SK-N-SH (cell line): ENCODE data around the gene CRYBG3. TPM values are rescaled to one million over a fixed set of nuclear protein-coding genes. Genes with fewer than 3 reads are reported as not detected.
A peak's percentile ranks its signal among the peaks of the same experiment; 100 is the strongest.

Source experiments
- CTCF ChIA-PET: fragments of 300-600, 350-600 bp; formaldehyde crosslinking; extraction: SDS; loops from one replicate; lab custom pipeline; 2021; lab: Yijun Ruan, JAX
- POLR2A ChIA-PET: fragments of 350-600 bp; sonication (Branson Sonifier 250); formaldehyde crosslinking; extraction: SDS; loops from one replicate; lab custom pipeline; 2020; ENCODE audit warnings: antibody characterized with exemption, inconsistent platforms; lab: Yijun Ruan, JAX
- DNase-seq: peaks from one replicate; pipeline ENCODE4 v3.0.0; 2012
- H2AFZ ChIP-seq: fragments of 200-600 bp; sonication (generic); 2 replicates; pipeline ENCODE4 v1.8.1; 2016; ENCODE audit warnings: antibody characterized with exemption, mild to moderate bottlenecking, low read depth
- H3F3A ChIP-seq: fragments of 200-600 bp; sonication (generic); replicated peaks from 2 replicates; pipeline ENCODE3; 2016; ENCODE audit warnings: antibody characterized with exemption, mild to moderate bottlenecking; ENCODE audit not compliant: insufficient read depth
- H3K27ac ChIP-seq, 2 experiments: fragments of 200-500 bp in 1 of 2; fragments of 200-600 bp in 1 of 2; sonication (Bioruptor generic) in 1 of 2; sonication (generic), shearing (Covaris generic) in 1 of 2; 2 replicates each; pipeline versions ENCODE4 v1.5.1 to v1.6.1; 2014 to 2016; ENCODE audit warnings: low read depth in 2 of 2, inconsistent platforms in 1 of 2, low read length in 1 of 2, mild to moderate bottlenecking in 1 of 2, mixed read lengths in 1 of 2
- H3K27me3 ChIP-seq: fragments of 200-600 bp; sonication (generic), shearing (Covaris generic); 2 replicates; pipeline ENCODE4 v1.6.1; 2016; ENCODE audit warnings: mixed run types; ENCODE audit not compliant: insufficient read depth
- H3K36me3 ChIP-seq, 2 experiments: fragments of 200-500 bp in 1 of 2; fragments of 200-600 bp in 1 of 2; sonication (Bioruptor generic) in 1 of 2; sonication (generic) in 1 of 2; replicated peaks in 1 of 2; 2 replicates each; pipeline versions ENCODE3 to v1.5.1; 2014 to 2016; ENCODE audit warnings: low read length in 1 of 2, mild to moderate bottlenecking in 1 of 2; ENCODE audit not compliant: insufficient read depth in 2 of 2, control insufficient read depth in 1 of 2
- H3K4me1 ChIP-seq, 2 experiments: fragments of 200-500 bp in 1 of 2; fragments of 200-600 bp in 1 of 2; sonication (Bioruptor generic) in 1 of 2; sonication (generic), shearing (Covaris generic) in 1 of 2; 2 replicates each; pipeline versions ENCODE4 v1.5.1 to v1.6.1; 2014 to 2016; ENCODE audit warnings: low read depth in 1 of 2, low read length in 1 of 2, mixed run types in 1 of 2; ENCODE audit not compliant: insufficient read depth in 2 of 2, control insufficient read depth in 1 of 2
- H3K4me2 ChIP-seq: fragments of 200-600 bp; sonication (generic), shearing (Covaris generic); 2 replicates; pipeline ENCODE4 v1.6.1; 2017; ENCODE audit warnings: mixed run types
- H3K4me3 ChIP-seq, 2 experiments: fragments of 200-500 bp in 1 of 2; fragments of 200-600 bp in 1 of 2; sonication (Bioruptor generic) in 1 of 2; sonication (generic), shearing (Covaris generic) in 1 of 2; 2 replicates each; pipeline versions ENCODE4 v1.5.1 to v1.8.1; 2014 to 2016; ENCODE audit warnings: low read depth in 2 of 2, inconsistent platforms in 1 of 2, low read length in 1 of 2, mild to moderate bottlenecking in 1 of 2, mixed read lengths in 1 of 2, moderate library complexity in 1 of 2
- H3K79me2 ChIP-seq: fragments of 200-600 bp; sonication (generic); 2 replicates; pipeline ENCODE4 v1.8.1; 2017; ENCODE audit warnings: mild to moderate bottlenecking; ENCODE audit not compliant: insufficient read depth
- H3K9ac ChIP-seq: fragments of 200-600 bp; sonication (generic); 2 replicates; pipeline ENCODE4 v1.6.1; 2017; ENCODE audit warnings: mixed run types
- H3K9me2 ChIP-seq: fragments of 200-600 bp; sonication (generic); 2 replicates; pipeline ENCODE4 v1.6.1; 2017; ENCODE audit warnings: mixed run types
- H3K9me3 ChIP-seq: fragments of 200-600 bp; sonication (generic); 2 replicates; pipeline ENCODE4 v1.6.1; 2017; ENCODE audit warnings: mixed run types, mild to moderate bottlenecking, moderate library complexity
- H4K20me1 ChIP-seq: fragments of 200-600 bp; sonication (generic); 2 replicates; pipeline ENCODE4 v1.6.1; 2017; ENCODE audit warnings: mild to moderate bottlenecking, mixed run types; ENCODE audit not compliant: insufficient read depth
- EZH2phosphoT487 ChIP-seq: fragments of 200-600 bp; sonication (generic); IDR thresholded peaks from 2 replicates; pipeline ENCODE4 v1.6.1; 2017; ENCODE audit warnings: low read depth, mixed run types, mild to moderate bottlenecking, antibody characterized with exemption, moderate library complexity, borderline replicate concordance
- FOSL2 ChIP-seq: IDR thresholded peaks from 2 replicates; pipeline ENCODE4 v1.4.0; 2012; ENCODE audit warnings: low read depth, mild to moderate bottlenecking, moderate library complexity, borderline replicate concordance
- FOXM1 ChIP-seq: IDR thresholded peaks from 2 replicates; pipeline ENCODE4 v1.4.0; 2012; ENCODE audit warnings: low read depth, mild to moderate bottlenecking
- NFIC ChIP-seq: IDR thresholded peaks from 2 replicates; pipeline ENCODE4 v1.4.0; 2012; ENCODE audit warnings: borderline replicate concordance
- NRF1 ChIP-seq: IDR thresholded peaks from 2 replicates; pipeline ENCODE4 v1.6.1; 2012; ENCODE audit warnings: low read depth, mild to moderate bottlenecking, low read length
- POLR2AphosphoS5 ChIP-seq: IDR thresholded peaks from 2 replicates; pipeline ENCODE4 v1.6.1; 2012; ENCODE audit warnings: low read depth, low read length
- RAD21 ChIP-seq: IDR thresholded peaks from 2 replicates; pipeline ENCODE4 v1.6.1; 2012; ENCODE audit warnings: mild to moderate bottlenecking, low read length
- RFX5 ChIP-seq: IDR thresholded peaks from 2 replicates; pipeline ENCODE4 v1.6.1; 2012; ENCODE audit warnings: mild to moderate bottlenecking, improper control_type of control experiment, low read length
- TCF12 ChIP-seq: IDR thresholded peaks from 2 replicates; pipeline ENCODE4 v1.4.0; 2012
- WGBS: methylation state at CpG from one replicate; pipeline ENCODE4 v1.1.6; 2017; ENCODE audit warnings: low lambda C conversion rate; 5-methylcytosine and 5-hydroxymethylcytosine counted together
- polyA plus RNA-seq, 3 experiments: library from polyadenylated mRNA; depleted of rRNA; stranded (reverse); fragments of >200 nt; gene quantifications; 2 replicates each; pipeline ENCODE4 v1.2.3, GENCODE V29; 2012
- TF ChIP-seq, protein P1 (sequence below): fragments of 150-350 bp; IDR thresholded peaks from 2 replicates; pipeline ENCODE4 v1.6.1; 2016; ENCODE audit warnings: mild to moderate bottlenecking, low read depth, low read length
- TF ChIP-seq, protein P2 (sequence below): IDR thresholded peaks from 2 replicates; pipeline ENCODE4 v1.6.1; 2012; ENCODE audit warnings: mild to moderate bottlenecking, low read depth, low read length, moderate library complexity
- TF ChIP-seq, protein P3 (sequence below): fragments of 200-600 bp; sonication (generic); IDR thresholded peaks from 2 replicates; pipeline ENCODE4 v1.6.1; 2017; ENCODE audit warnings: antibody characterized with exemption, mild to moderate bottlenecking, moderate library complexity

Gene CRYBG3
- polyA plus RNA-seq, 1 of the 3 experiments (the other 2 are of a cell fraction), result 2.4 TPM

DNA sequence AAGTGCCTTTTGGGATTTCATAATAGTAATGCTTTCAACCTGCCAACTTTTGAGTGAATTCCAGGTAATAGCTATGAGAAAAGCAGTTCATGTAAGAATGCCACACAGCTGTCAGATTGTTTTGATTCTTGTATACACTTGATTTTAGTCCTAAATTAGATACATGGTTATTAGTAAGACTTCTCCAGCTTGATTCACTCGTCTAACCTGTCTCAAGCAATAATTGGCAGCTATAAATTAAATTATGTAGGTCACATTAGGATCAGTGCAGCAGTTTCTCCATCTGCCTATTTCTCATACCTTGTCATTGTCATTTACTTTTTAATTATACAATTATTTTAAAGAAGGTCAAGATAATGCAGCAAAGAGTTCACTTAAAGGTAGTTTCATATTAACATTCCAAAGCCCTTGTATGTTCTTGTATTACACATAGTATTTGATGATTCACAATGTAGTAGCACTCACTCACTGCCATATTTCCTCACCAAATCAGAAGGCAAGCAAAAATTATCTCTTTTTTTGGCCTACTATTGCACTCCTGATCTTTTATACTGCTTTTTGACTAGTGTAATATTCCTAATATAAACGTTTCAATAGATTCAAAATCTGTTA is 10.9 kb upstream of the CRYBG3 start:
- no peaks in the 10 kb centered on the region for H3K36me3 ChIP-seq
- H3K27ac ChIP-seq, result no peak overlapping the region
- 40% methylated on average over 2 of the region's 2 CpGs for WGBS
- H3K4me2 ChIP-seq, result no peak overlapping the region
- ChIA-PET POLR2A (no interaction called here), CTCF (interaction anchor here (2.9 kb wide), 1 partner anchor 212 kb away, joined by 8 read pairs; no protein-coding TSS in a partner anchor)
- DNase-seq, result no peak
- no peak overlapping the region for H3K4me3 ChIP-seq
- TF ChIP-seq FOXM1 (no peak), TCF12 (no peak), FOSL2 (peak; percentile 30; the same call in 1 of the 2 replicates), RAD21 (no peak), POLR2AphosphoS5 (no peak)
- TF ChIP-seq, protein P1, sequence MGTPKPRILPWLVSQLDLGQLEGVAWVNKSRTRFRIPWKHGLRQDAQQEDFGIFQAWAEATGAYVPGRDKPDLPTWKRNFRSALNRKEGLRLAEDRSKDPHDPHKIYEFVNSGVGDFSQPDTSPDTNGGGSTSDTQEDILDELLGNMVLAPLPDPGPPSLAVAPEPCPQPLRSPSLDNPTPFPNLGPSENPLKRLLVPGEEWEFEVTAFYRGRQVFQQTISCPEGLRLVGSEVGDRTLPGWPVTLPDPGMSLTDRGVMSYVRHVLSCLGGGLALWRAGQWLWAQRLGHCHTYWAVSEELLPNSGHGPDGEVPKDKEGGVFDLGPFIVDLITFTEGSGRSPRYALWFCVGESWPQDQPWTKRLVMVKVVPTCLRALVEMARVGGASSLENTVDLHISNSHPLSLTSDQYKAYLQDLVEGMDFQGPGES, result no peak
- TF ChIP-seq, protein P2, sequence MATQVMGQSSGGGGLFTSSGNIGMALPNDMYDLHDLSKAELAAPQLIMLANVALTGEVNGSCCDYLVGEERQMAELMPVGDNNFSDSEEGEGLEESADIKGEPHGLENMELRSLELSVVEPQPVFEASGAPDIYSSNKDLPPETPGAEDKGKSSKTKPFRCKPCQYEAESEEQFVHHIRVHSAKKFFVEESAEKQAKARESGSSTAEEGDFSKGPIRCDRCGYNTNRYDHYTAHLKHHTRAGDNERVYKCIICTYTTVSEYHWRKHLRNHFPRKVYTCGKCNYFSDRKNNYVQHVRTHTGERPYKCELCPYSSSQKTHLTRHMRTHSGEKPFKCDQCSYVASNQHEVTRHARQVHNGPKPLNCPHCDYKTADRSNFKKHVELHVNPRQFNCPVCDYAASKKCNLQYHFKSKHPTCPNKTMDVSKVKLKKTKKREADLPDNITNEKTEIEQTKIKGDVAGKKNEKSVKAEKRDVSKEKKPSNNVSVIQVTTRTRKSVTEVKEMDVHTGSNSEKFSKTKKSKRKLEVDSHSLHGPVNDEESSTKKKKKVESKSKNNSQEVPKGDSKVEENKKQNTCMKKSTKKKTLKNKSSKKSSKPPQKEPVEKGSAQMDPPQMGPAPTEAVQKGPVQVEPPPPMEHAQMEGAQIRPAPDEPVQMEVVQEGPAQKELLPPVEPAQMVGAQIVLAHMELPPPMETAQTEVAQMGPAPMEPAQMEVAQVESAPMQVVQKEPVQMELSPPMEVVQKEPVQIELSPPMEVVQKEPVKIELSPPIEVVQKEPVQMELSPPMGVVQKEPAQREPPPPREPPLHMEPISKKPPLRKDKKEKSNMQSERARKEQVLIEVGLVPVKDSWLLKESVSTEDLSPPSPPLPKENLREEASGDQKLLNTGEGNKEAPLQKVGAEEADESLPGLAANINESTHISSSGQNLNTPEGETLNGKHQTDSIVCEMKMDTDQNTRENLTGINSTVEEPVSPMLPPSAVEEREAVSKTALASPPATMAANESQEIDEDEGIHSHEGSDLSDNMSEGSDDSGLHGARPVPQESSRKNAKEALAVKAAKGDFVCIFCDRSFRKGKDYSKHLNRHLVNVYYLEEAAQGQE, result no peak
- no peaks in the 10 kb centered on the region for H3K4me1 ChIP-seq
- H3K79me2 ChIP-seq, result no peaks in the 10 kb centered on the region
- no peak overlapping the region for H2AFZ ChIP-seq
- H3K9me2 ChIP-seq, result no peaks in the 10 kb centered on the region; the same call in 1 of the 2 replicates
- H4K20me1 ChIP-seq, result no peaks in the 10 kb centered on the region
- no peaks in the 10 kb centered on the region for H3F3A ChIP-seq
- no peaks in the 10 kb centered on the region for H3K27me3 ChIP-seq
- no peak overlapping the region for H3K9ac ChIP-seq
- no peaks in the 10 kb centered on the region for H3K9me3 ChIP-seq

DNA sequence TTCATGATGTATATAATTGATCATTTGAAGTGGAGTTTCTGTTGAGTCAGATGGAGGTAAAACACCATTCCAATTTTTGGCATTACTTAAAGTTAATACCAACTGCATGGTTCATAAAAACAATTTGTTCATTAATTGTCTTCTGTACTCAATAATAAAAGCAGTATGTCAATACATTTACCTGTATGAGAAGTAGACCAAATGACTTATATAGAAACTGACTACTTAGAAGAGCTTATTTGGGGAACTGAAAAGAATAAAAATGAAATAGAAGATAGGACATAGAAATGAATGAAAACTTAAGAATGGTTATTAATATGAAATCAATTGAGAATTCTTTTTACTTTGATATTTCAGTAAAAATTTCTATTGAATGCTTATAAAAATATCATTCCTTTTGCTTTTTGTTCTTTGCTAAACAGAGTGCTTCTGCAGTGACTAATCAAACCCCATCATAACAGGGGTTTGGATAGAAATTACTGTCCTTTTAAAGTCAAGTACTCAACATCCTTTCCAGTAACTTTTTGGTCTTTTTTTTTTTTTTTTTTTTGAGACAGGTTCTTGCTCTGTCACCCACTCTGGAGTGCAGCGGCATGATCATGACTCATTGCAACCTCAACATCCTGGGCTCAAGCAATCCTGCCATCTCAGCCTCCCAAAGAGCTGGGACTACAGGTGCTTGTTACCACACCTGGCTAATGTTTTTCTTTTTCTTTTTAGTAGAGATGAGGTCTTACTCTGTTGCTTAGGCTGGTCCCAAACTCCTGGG is 6.5 kb upstream of the CRYBG3 start:
- Histone ChIP-seq H3K9me3 (no peaks in the 10 kb centered on the region), H3K4me2 (no peak overlapping the region), H3K27me3 (no peaks in the 10 kb centered on the region; the same call in 1 of the 2 replicates), H3K9ac (no peak overlapping the region), H3F3A (no peaks in the 10 kb centered on the region), H3K9me2 (no peaks in the 10 kb centered on the region)
- POLR2A ChIA-PET, result no interaction called here
- TF ChIP-seq POLR2AphosphoS5, result no peak
- TF ChIP-seq NRF1, result no peak
- TF ChIP-seq, protein P3, sequence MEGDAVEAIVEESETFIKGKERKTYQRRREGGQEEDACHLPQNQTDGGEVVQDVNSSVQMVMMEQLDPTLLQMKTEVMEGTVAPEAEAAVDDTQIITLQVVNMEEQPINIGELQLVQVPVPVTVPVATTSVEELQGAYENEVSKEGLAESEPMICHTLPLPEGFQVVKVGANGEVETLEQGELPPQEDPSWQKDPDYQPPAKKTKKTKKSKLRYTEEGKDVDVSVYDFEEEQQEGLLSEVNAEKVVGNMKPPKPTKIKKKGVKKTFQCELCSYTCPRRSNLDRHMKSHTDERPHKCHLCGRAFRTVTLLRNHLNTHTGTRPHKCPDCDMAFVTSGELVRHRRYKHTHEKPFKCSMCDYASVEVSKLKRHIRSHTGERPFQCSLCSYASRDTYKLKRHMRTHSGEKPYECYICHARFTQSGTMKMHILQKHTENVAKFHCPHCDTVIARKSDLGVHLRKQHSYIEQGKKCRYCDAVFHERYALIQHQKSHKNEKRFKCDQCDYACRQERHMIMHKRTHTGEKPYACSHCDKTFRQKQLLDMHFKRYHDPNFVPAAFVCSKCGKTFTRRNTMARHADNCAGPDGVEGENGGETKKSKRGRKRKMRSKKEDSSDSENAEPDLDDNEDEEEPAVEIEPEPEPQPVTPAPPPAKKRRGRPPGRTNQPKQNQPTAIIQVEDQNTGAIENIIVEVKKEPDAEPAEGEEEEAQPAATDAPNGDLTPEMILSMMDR, result no peak
- TF ChIP-seq EZH2phosphoT487, result no peak
- no peak for TF ChIP-seq FOSL2
- no peak for TF ChIP-seq NFIC
- no peak for TF ChIP-seq RFX5
- TF ChIP-seq, all 33 proteins: peak for 0
- Histone ChIP-seq H2AFZ (no peak overlapping the region), H3K27ac (no peak overlapping the region), H3K4me3 (no peak overlapping the region), H3K79me2 (no peaks in the 10 kb centered on the region), H3K36me3 (no peaks in the 10 kb centered on the region), H4K20me1 (no peaks in the 10 kb centered on the region), H3K4me1 (peaks cover 0 to 3% of the 10 kb centered on the region in 2 experiments; a peak in 2 of 4 replicates)
- CTCF ChIA-PET, result interaction anchor here (1.0 to 1.8 kb wide), 3 partner anchors 14 to 208 kb away, joined by 3 to 6 read pairs (median 3); no protein-coding TSS in a partner anchor
- WGBS, result 19% methylated on average over 1 of the region's 1 CpG
- no peak for DNase-seq
